Body of pancreas (tissue), 4 donors: Measurements from ENCODE around the gene FGF22.

Experiments used
- CTCF ChIP-seq, 7 experiments: fragments of 450-650 bp in 4 of 7; fragments of 200-600 bp in 3 of 7; sonication (generic) in 3 of 7; IDR thresholded peaks; one replicate each; pipeline ENCODE4 v1.5.1; 2016 to 2019; ENCODE audit warnings: antibody characterized with exemption in 7 of 7
- POLR2A ChIP-seq, 3 donors: fragments of 450-650 bp; IDR thresholded peaks; one replicate each; pipeline ENCODE4 v1.6.1; 2016; ENCODE audit warnings: antibody characterized with exemption in 3 of 3, mild to moderate bottlenecking in 2 of 3

- TF ChIP-seq CTCF (IDR thresholded peaks at IDR 0.05) (no peak), POLR2A (IDR thresholded peaks at IDR 0.05) (no peak)
These were observed 3.4 kb downstream of the FGF22 start for GRCh38 chr19:642767-643727.
